Measurements from ENCODE around the gene HIF1A. TPM values are rescaled to one million over a fixed set of nuclear protein-coding genes. Genes with fewer than 3 reads are reported as not detected.
"Not testable (repeated sequence)": the region's sequence is repeated elsewhere in the genome, so short reads cannot be mapped to it uniquely, and the experiment has no call there.

The HIF1A gene
- total and polyA plus RNA-seq, 7 donors: 4.3 to 32.4 (median 17.4) TPM

- 81 to 91% (median 86%) methylated on average over 4 of the region's 4 CpGs for WGBS, 3 donors
- TF ChIP-seq, protein P1, sequence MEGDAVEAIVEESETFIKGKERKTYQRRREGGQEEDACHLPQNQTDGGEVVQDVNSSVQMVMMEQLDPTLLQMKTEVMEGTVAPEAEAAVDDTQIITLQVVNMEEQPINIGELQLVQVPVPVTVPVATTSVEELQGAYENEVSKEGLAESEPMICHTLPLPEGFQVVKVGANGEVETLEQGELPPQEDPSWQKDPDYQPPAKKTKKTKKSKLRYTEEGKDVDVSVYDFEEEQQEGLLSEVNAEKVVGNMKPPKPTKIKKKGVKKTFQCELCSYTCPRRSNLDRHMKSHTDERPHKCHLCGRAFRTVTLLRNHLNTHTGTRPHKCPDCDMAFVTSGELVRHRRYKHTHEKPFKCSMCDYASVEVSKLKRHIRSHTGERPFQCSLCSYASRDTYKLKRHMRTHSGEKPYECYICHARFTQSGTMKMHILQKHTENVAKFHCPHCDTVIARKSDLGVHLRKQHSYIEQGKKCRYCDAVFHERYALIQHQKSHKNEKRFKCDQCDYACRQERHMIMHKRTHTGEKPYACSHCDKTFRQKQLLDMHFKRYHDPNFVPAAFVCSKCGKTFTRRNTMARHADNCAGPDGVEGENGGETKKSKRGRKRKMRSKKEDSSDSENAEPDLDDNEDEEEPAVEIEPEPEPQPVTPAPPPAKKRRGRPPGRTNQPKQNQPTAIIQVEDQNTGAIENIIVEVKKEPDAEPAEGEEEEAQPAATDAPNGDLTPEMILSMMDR (IDR thresholded peaks at IDR 0.05): no peak
- H3K9me3 ChIP-seq: no peaks in the 10 kb centered on the region
- DNase-seq (no peak), ATAC-seq (no peak)
- H3K4me1 ChIP-seq: no peaks in the 10 kb centered on the region
- no peak overlapping the region for H3K4me3 ChIP-seq
- H3K36me3 ChIP-seq (ENCODE audit: insufficient read depth in 1 of 2, low read depth in 1 of 2): peaks cover 5 to 95% of the 10 kb centered on the region in 2 donors
- intact Hi-C loops (cut with DNase I): no loop called here
- H3K27ac ChIP-seq: no peak overlapping the region
- no peaks in the 10 kb centered on the region for H3K27me3 ChIP-seq (ENCODE audit: insufficient read depth in 3 of 3, low read length in 2 of 3)
Observed at GRCh38 chr14:61736751-61737150, 41.4 kb downstream of the HIF1A start.

- DNase-seq: no peak
- Histone ChIP-seq H3K36me3 (ENCODE audit: insufficient read depth in 1 of 2, low read depth in 1 of 2) (peaks cover 5 to 94% of the 10 kb centered on the region in 2 donors), H3K4me1 (no peaks in the 10 kb centered on the region), H3K9me3 (no peaks in the 10 kb centered on the region), H3K27me3 (ENCODE audit: insufficient read depth in 3 of 3, low read length in 2 of 3) (no peaks in the 10 kb centered on the region), H3K4me3 (no peak overlapping the region), H3K27ac (no peak overlapping the region)
- TF ChIP-seq, protein P1 (IDR thresholded peaks at IDR 0.05): no peak
- 89 to 97% (median 93%) methylated on average over 5 of the region's 5 CpGs for WGBS, 3 donors
- ATAC-seq: no peak
- intact Hi-C loops (cut with DNase I): no loop called here
Observed at GRCh38 chr14:61737915-61738314, 42.6 kb downstream of the HIF1A start.

GRCh38 chr14:61739133-61739532 is 43.8 kb downstream of the HIF1A start:
- TF ChIP-seq, protein P1 (IDR thresholded peaks at IDR 0.05): no peak
- intact Hi-C loops (cut with DNase I): no loop called here
- peaks cover 5 to 91% of the 10 kb centered on the region in 2 donors for H3K36me3 ChIP-seq (ENCODE audit: insufficient read depth in 1 of 2, low read depth in 1 of 2)
- no peak overlapping the region for H3K4me3 ChIP-seq
- DNase-seq: no peak
- H3K27ac ChIP-seq: no peak overlapping the region
- no peaks in the 10 kb centered on the region for H3K4me1 ChIP-seq
- no peak for ATAC-seq
- no peaks in the 10 kb centered on the region for H3K9me3 ChIP-seq
- no peaks in the 10 kb centered on the region for H3K27me3 ChIP-seq (ENCODE audit: insufficient read depth in 3 of 3, low read length in 2 of 3)

GRCh38 chr14:61742371-61742770 is 47.1 kb downstream of the HIF1A start:
- TF ChIP-seq, protein P1 (IDR thresholded peaks at IDR 0.05): no peak
- peaks cover 5 to 83% of the 10 kb centered on the region in 2 donors for H3K36me3 ChIP-seq (ENCODE audit: insufficient read depth in 1 of 2, low read depth in 1 of 2)
- intact Hi-C loops (cut with DNase I): no loop called here
- H3K9me3 ChIP-seq: no peaks in the 10 kb centered on the region
- no peaks in the 10 kb centered on the region for H3K4me1 ChIP-seq
- no peaks in the 10 kb centered on the region for H3K27me3 ChIP-seq (ENCODE audit: insufficient read depth in 3 of 3, low read length in 2 of 3)
- WGBS, 3 donors: 95 to 96% (median 96%) methylated on average over 6 of the region's 6 CpGs
- DNase-seq: no peak
- H3K4me3 ChIP-seq: no peak overlapping the region
- H3K27ac ChIP-seq: no peak overlapping the region
- no peak for ATAC-seq

DNA sequence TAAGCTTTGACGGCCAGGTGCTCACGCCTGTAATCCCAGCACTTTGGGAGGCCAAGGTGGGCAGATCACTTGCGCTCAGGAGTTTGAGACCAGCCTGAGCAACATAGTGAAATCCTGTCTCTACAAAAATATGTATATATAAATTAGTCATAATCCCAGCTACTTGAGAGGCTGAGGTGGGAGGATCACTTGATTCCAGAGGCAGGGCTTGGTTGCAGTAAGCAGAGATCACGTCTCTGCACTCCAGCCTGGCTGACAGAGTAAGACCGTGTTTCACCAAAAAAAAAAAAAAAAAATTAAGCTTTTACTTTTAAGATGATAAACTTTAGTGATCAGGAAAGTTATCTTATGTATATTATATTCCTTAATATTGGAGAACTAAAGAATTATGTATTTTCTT is 48.9 kb downstream of the HIF1A start:
- Histone ChIP-seq H3K27ac (no peak overlapping the region), H3K4me3 (no peak overlapping the region), H3K36me3 (ENCODE audit: insufficient read depth in 1 of 2, low read depth in 1 of 2) (peaks cover 0 to 68% of the 10 kb centered on the region in 2 donors), H3K27me3 (ENCODE audit: insufficient read depth in 3 of 3, low read length in 2 of 3) (no peaks in the 10 kb centered on the region), H3K4me1 (peaks cover 11% of the 10 kb centered on the region), H3K9me3 (no peaks in the 10 kb centered on the region)
- WGBS, 3 donors: 91 to 97% (median 96%) methylated on average over 5 of the region's 5 CpGs
- ATAC-seq (no peak), DNase-seq (no peak)
- TF ChIP-seq, protein P1 (IDR thresholded peaks at IDR 0.05): no peak
- intact Hi-C loops (cut with DNase I): no loop called here

GRCh38 chr14:61746346-61746745 is 51.0 kb downstream of the HIF1A start:
- 96 to 98% (median 98%) methylated on average over 3 of the region's 3 CpGs for WGBS, 3 donors
- not testable (repeated sequence) for H3K4me3 ChIP-seq; H3K9me3 ChIP-seq; DNase-seq; ATAC-seq; H3K27me3 ChIP-seq (ENCODE audit: insufficient read depth in 3 of 3, low read length in 2 of 3)
- intact Hi-C loops (cut with DNase I): loop anchor here in 1 of 2 donors (5.0 kb wide), 1 partner anchor 49 kb away; the partner anchor contains the start of gene HIF1A
- Histone ChIP-seq H3K27ac (peak overlapping the region; percentile 10), H3K36me3 (ENCODE audit: insufficient read depth in 1 of 2, low read depth in 1 of 2) (peaks cover 0 to 50% of the 10 kb centered on the region in 2 donors), H3K4me1 (peaks cover 25% of the 10 kb centered on the region)

All from psoas muscle (tissue), 8 donors.